ENCODE data around the gene ZNG1A.
"Not testable (repeated sequence)": the region's sequence is repeated elsewhere in the genome, so short reads cannot be mapped to it uniquely, and the experiment has no call there.

The ZNG1A gene

DNA sequence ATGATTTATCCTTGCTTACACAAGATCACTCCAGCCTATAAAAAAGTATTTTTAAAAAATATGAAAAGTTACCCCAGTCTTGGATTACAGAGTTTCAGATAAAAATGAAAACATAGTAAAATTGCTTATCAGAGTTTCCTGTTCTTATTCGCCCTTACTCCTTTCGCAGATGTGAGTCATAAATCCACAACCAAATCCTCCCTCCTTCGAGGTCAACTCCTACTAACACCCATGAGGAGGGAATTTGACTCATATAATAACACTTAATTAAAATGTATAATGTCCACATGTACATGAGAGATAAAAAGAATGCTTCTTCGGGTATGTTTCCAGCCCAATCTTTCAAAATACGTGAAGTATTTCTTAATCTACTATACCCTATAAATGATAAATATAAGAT is 84.5 kb downstream of the ZNG1A start:
- H3K4me1 ChIP-seq; H3K36me3 ChIP-seq; H3K27ac ChIP-seq; H4K20me1 ChIP-seq; H3K9me3 ChIP-seq (replicated peaks in 1 of 11); H3K4me2 ChIP-seq; H3K9ac ChIP-seq; H3K4me3 ChIP-seq; H3K27me3 ChIP-seq: not testable (repeated sequence)

- not testable (repeated sequence) for H3K4me2 ChIP-seq; H3K9me3 ChIP-seq (replicated peaks in 1 of 11); H3K4me1 ChIP-seq; H3K4me3 ChIP-seq; H3K36me3 ChIP-seq; H3K9ac ChIP-seq; H3K27ac ChIP-seq; H3K27me3 ChIP-seq; H4K20me1 ChIP-seq
These were observed 84.9 kb downstream of the ZNG1A start for GRCh38 chr9:93909-94308.

DNA sequence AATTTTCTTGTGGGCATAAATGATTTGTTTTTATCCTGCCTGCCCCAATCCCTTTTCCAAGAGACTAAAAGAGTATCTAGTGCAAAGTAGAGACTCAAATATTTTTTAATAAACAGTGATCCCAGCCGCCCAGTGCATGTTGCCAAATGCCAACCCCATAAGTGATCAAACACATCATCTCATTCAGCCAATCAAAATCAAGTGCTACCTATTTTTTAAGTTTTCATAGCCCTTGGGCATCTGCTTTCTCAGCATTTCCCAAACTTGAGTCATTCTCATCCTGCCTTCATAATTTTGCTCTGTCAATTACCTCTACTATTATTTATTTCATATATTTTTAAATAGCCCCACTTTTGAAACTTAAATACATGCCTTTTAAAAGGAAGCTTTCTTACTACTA is 88.0 kb downstream of the ZNG1A start:
- not testable (repeated sequence) for H3K27me3 ChIP-seq; H3K4me2 ChIP-seq; H3K4me3 ChIP-seq; H3K4me1 ChIP-seq; H3K9ac ChIP-seq; H3K27ac ChIP-seq; H4K20me1 ChIP-seq; H3K36me3 ChIP-seq; H3K9me3 ChIP-seq (replicated peaks in 1 of 11)

DNA sequence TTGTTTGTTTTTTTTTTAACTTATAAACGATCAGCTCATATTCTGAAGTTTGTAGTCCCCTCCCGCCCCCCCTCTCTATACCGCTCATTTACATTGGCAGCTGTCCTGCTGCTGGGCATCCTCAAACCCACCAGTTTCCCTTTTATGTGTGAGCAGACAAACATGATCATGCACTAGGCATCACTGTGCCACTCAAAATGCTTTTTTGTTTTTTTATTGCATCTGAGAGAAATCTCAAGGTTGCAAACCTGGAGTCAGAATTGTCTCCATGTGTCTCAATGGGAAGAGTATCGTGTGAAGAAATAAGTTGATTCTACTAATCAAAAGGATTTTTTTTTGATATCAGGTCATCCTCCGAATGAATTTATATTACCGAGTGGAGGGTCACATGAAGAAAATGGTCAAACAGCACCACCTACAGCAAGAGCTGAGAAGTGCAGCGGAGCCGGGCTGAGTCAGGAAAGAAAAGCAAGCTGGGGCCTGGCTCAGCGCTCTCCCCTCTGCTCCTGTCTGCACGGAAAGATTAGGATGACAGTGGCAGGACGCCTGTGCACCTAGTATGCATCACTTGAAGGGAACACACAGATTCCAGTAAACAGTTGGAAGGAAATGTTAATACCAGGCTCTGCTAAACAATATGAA is 90.3 kb downstream of the ZNG1A start:
- H3K4me1 ChIP-seq; H3K9ac ChIP-seq; H3K36me3 ChIP-seq; H3K4me2 ChIP-seq; H3K27ac ChIP-seq; H4K20me1 ChIP-seq; H3K4me3 ChIP-seq; H3K27me3 ChIP-seq; H3K9me3 ChIP-seq (replicated peaks in 1 of 11): not testable (repeated sequence)

- not testable (repeated sequence) for H3K9me3 ChIP-seq (replicated peaks in 1 of 11); H3K27ac ChIP-seq; H3K36me3 ChIP-seq; H3K4me1 ChIP-seq; H3K9ac ChIP-seq; H3K4me2 ChIP-seq; H3K4me3 ChIP-seq; H3K27me3 ChIP-seq; H4K20me1 ChIP-seq
These were observed 91.0 kb downstream of the ZNG1A start for GRCh38 chr9:87860-88259.

GRCh38 chr9:87105-87504 is 91.8 kb downstream of the ZNG1A start:
- not testable (repeated sequence) for H4K20me1 ChIP-seq; H3K9ac ChIP-seq; H3K4me3 ChIP-seq; H3K4me2 ChIP-seq; H3K27ac ChIP-seq; H3K27me3 ChIP-seq; H3K36me3 ChIP-seq; H3K4me1 ChIP-seq; H3K9me3 ChIP-seq (replicated peaks in 1 of 11)

GRCh38 chr9:86697-87096 is 92.2 kb downstream of the ZNG1A start:
- H3K9me3 ChIP-seq (replicated peaks in 1 of 11); H3K9ac ChIP-seq; H4K20me1 ChIP-seq; H3K27ac ChIP-seq; H3K4me2 ChIP-seq; H3K4me1 ChIP-seq; H3K36me3 ChIP-seq; H3K27me3 ChIP-seq; H3K4me3 ChIP-seq: not testable (repeated sequence)

DNA sequence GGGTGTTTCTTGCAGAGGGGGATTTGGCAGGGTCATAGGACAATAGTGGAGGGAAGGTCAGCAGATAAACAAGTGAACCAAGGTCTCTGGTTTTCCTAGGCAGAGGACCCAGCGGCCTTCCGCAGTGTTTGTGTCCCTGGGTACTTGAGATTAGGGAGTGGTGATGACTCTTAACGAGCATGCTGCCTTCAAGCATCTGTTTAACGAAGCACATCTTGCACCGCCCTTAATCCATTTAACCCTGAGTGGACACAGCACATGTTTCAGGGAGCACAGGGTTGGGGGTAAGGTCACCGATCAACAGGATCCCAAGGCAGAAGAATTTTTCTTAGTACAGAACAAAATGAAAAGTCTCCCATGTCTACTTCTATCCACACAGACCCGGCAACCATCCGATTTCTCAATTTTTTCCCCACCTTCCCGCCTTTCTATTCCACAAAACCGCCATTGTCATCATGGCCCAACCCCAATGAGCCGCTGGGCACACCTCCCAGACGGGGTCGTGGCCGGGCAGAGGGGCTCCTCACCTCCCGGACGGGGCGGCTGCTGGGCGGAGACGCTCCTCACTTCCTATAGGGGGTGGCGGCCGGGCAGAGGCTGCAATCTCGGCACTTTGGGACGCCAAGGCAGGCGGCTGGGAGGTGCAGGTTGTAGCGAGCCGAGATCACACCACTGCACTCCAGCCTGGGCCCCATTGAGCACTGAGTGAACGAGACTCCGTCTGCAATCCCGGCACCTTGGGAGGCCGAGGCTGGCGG is 95.7 kb downstream of the ZNG1A start:
- not testable (repeated sequence) for H4K20me1 ChIP-seq; H3K9me3 ChIP-seq (replicated peaks in 1 of 11); H3K4me2 ChIP-seq; H3K27me3 ChIP-seq; H3K4me3 ChIP-seq; H3K9ac ChIP-seq; H3K4me1 ChIP-seq; H3K36me3 ChIP-seq; H3K27ac ChIP-seq

GRCh38 chr9:78333-78732 is 100.5 kb downstream of the ZNG1A start:
- not testable (repeated sequence) for H3K9ac ChIP-seq; H3K9me3 ChIP-seq (replicated peaks in 1 of 11); H3K36me3 ChIP-seq; H3K27me3 ChIP-seq; H3K4me3 ChIP-seq; H3K4me1 ChIP-seq; H3K4me2 ChIP-seq; H3K27ac ChIP-seq; H4K20me1 ChIP-seq

GRCh38 chr9:76389-76788 is 102.5 kb downstream of the ZNG1A start:
- H3K4me3 ChIP-seq; H3K4me1 ChIP-seq; H4K20me1 ChIP-seq; H3K27ac ChIP-seq; H3K4me2 ChIP-seq; H3K9me3 ChIP-seq (replicated peaks in 1 of 11); H3K9ac ChIP-seq; H3K36me3 ChIP-seq; H3K27me3 ChIP-seq: not testable (repeated sequence)

DNA sequence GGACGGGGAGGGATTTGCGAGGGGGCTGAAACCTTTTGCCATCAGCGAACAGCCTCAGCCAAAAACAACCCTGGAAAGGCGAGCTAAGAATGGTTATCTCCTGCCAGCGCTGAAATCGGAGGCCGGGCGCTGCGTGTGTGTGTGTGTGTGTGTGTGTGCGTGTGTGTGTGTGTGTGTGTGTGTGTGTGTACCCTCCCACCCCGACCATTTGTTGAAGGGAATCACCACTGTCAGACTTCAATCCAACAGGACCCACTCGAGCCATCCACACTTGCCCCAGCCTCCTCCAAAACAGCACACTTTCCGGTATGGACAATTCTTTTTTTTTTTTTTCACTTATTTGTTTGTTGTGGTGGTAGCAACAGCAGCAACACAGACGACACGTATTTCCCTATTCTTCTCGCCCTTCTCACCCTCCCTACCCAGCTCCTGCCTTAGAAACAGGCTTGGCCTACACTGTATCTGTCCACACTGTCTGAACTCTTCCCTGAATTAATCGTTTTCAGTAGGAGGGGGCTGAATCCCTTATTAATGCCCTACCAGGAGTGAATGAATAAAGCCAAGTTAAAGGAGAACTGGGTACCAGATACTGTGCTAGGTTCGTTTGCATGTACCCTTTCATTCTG is 104.8 kb downstream of the ZNG1A start:
- H3K4me2 ChIP-seq; H3K27me3 ChIP-seq; H3K27ac ChIP-seq; H3K4me1 ChIP-seq; H3K9me3 ChIP-seq (replicated peaks in 1 of 11); H3K36me3 ChIP-seq; H3K9ac ChIP-seq; H4K20me1 ChIP-seq; H3K4me3 ChIP-seq: not testable (repeated sequence)

- not testable (repeated sequence) for H3K4me2 ChIP-seq; H3K9me3 ChIP-seq (replicated peaks in 1 of 11); H3K9ac ChIP-seq; H3K4me3 ChIP-seq; H4K20me1 ChIP-seq; H3K27me3 ChIP-seq; H3K27ac ChIP-seq; H3K4me1 ChIP-seq; H3K36me3 ChIP-seq
These were observed 105.6 kb downstream of the ZNG1A start for GRCh38 chr9:73076-73899.
